Measurements from ENCODE around the gene INHBA.

The INHBA gene

DNA sequence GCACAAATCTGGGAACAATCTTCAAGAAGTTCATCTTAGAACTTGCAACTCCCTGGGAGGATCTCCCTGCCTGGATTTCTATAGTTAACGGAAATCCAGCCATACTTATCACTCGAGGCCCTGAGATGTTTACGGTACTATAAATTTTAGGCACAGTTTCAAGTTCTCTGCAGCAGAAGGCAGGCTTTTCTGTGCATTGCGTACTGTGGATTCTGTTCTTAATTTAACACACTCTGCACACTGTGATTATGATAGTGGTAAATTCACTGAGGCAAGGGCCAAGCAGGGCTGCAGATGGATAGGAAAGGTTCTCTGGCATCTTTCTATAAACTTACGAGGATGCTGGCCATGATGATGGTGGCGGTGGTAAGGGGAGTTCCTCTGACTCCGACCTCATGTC is 10.6 kb downstream of the INHBA start:
- H3K4me3 ChIP-seq (ENCODE audit: low read depth, low read length): no peak overlapping the region
- no peak for TF ChIP-seq CTCF (IDR thresholded peaks at IDR 0.05; ENCODE audit: control insufficient read depth, extremely low read depth, insufficient read depth)
- no peak for DNase-seq (ENCODE audit: low read depth)

DNA sequence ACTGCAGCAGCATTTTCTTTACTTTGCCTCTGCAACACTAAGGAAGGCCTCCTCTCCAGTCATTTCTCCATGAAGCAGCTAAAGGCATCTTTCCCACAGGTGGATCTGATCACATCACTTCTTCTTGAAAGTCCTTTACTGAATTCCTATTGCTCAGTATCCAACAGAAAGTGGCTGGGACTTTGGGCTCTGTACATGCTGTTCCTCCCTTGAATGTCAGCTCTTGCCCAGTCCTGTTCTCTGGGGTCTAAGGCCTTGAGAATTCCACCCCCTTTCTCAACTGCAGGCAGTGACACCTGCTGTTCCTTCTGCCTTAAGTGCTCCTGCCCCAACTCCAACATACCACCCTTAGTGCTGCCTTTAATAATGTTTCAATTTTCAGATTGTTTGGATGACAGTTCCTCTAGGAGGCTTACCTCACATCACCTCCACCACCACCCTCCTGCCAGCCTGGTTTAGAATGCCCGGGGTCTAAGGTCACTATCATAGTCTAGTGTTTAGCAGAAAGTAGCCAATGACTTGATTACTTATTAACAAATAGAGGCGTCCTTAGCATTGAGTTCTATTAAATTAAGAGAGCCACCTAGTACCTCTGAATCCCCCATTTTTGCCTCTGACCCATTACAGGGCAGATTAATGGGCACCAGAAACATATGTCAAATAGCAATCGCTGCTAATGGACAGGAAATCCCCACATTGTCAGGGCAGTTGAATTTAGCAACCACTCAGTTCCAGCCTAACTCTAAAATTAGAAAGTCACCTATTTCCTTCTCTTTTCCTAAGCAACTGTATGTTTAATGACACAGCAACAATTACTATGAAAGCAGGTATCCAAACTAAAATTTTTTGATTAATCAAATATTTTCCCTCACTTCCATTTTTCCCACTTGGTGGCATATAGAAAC is 11.4 kb downstream of the INHBA start:
- TF ChIP-seq CTCF (IDR thresholded peaks at IDR 0.05; ENCODE audit: control insufficient read depth, extremely low read depth, insufficient read depth): no peak
- DNase-seq (ENCODE audit: low read depth): no peak
- H3K4me3 ChIP-seq (ENCODE audit: low read depth, low read length): no peak overlapping the region

DNA sequence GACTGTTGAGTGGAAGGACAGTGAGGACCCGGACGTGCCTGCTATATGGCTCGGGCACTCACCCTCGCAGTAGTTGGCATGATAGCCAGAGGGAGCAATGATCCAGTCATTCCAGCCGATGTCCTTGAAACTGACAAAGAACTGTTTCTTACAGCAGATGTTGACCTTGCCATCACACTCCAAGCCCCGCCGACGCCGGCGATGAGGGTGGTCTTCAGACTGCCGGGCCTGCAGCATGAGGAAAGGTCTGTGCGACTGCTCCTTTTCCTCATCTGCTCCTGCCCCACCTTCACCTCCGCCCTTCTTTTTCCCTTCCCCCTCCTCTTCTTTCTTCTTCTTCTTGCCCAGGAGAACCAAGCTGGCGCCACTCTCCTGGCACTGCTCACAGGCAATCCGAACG is 13.1 kb downstream of the INHBA start:
- TF ChIP-seq CTCF (IDR thresholded peaks at IDR 0.05; ENCODE audit: control insufficient read depth, extremely low read depth, insufficient read depth): no peak
- DNase-seq (ENCODE audit: low read depth): no peak

DNA sequence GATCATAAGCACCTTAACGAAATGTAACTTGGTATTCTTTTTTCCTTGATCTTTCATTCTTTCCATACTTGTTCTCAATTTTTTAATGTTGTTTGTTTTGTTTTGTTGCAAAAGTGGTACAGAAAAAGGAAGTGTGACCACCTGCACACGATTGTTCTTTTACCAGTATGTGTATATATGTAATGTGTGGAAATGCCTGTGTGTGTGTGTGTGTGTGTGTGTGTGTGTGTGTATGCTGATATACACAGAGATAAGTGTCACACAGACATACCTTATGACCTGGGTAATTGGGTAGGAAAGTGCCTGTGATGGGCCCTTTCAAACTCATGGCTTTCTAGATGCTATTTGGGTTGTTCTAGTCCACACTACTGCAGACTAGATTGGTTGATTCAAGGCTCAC is 14.0 kb downstream of the INHBA start:
- no peak overlapping the region for H3K4me3 ChIP-seq (ENCODE audit: low read depth, low read length)
- no peak for DNase-seq (ENCODE audit: low read depth)
- TF ChIP-seq CTCF (IDR thresholded peaks at IDR 0.05; ENCODE audit: control insufficient read depth, extremely low read depth, insufficient read depth): no peak

More for the DNA sequence above, 13.1 kb downstream of the INHBA start:
- no peak overlapping the region for H3K4me3 ChIP-seq (ENCODE audit: low read depth, low read length)

DNA sequence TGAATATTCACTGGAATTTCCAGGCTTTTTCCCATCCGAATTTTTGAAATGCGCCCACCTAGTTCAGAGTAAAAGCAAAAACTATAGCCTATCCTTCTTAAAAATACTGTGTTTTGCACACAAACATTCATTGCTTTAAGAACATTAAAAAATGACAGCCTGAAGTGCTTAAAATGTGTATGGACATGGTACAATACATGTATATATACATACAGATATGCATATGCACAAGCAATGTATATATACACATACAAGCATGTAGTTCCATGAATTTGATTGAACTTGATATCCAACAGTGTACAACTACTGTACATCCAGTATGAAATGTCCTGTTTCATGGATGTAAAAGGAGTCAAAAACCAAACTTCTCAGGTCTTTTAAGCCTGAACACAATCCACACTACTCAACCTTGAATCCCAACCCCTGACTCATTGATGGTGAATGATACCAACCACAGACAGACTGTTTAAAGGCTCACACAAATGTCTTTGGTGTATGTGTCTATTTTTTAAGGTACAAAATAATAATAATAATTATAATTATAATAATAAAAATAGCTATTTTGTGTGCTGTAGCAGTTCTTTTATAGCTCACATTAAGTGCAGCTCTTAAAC is 14.8 kb downstream of the INHBA start:
- no peak for DNase-seq (ENCODE audit: low read depth)
- no peak for TF ChIP-seq CTCF (IDR thresholded peaks at IDR 0.05; ENCODE audit: control insufficient read depth, extremely low read depth, insufficient read depth)
- H3K4me3 ChIP-seq (ENCODE audit: low read depth, low read length): no peak overlapping the region

DNA sequence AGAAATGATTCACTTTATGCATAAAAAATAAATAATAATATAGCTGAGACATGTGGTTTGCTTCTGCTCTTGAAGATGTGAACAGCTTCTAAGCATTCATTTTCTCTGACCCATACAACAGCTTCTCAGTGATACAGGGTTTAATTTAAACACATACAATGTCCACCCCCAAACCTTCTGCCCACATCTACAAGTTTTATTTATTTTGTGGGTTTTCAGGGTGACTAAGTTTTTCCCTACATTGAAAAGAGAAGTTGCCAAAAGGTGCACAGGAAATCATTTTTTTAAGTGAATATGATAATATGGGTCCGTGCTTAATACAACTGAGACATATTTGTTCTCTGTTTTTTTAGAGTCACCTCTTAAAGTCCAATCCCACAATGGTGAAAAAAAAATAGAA is 17.2 kb downstream of the INHBA start:
- H3K4me3 ChIP-seq (ENCODE audit: low read depth, low read length): no peak overlapping the region
- DNase-seq (ENCODE audit: low read depth): no peak
- TF ChIP-seq CTCF (IDR thresholded peaks at IDR 0.05; ENCODE audit: control insufficient read depth, extremely low read depth, insufficient read depth): no peak
